Measurements from ENCODE around the gene MESD.
"Not testable (repeated sequence)": the region's sequence is repeated elsewhere in the genome, so short reads cannot be mapped to it uniquely, and the experiment has no call there.

Gene MESD

GRCh38 chr15:80965454-80965853 lies 24.2 kb downstream of the MESD start:
- not testable (repeated sequence) for DNase-seq (ENCODE audit: low spot score)

- DNase-seq (ENCODE audit: low spot score), result no peak
Observed at GRCh38 chr15:80958818-80959495, 30.7 kb downstream of the MESD start.

- no peak for DNase-seq (ENCODE audit: low spot score)
Observed at GRCh38 chr15:80957976-80958375, 31.6 kb downstream of the MESD start.

GRCh38 chr15:80957556-80957955 lies 32.1 kb downstream of the MESD start:
- DNase-seq (ENCODE audit: low spot score), result no peak

- peak; percentile 49 for DNase-seq (ENCODE audit: low spot score)
Observed at GRCh38 chr15:80955571-80956452, 33.8 kb downstream of the MESD start.

GRCh38 chr15:80953953-80954778 lies 35.5 kb downstream of the MESD start:
- DNase-seq (ENCODE audit: low spot score), result no peak

- no peak for DNase-seq (ENCODE audit: low spot score)
Observed at GRCh38 chr15:80953001-80953952, 36.3 kb downstream of the MESD start.

GRCh38 chr15:80951941-80952340 lies 37.7 kb downstream of the MESD start:
- DNase-seq (ENCODE audit: low spot score), result no peak

- no peak for DNase-seq (ENCODE audit: low spot score)
Observed at GRCh38 chr15:80950291-80951078, 39.1 kb downstream of the MESD start.

- no peak for DNase-seq (ENCODE audit: low spot score)
Observed at GRCh38 chr15:80949756-80950155, 39.9 kb downstream of the MESD start.

GRCh38 chr15:80948651-80949292 lies 40.8 kb downstream of the MESD start:
- DNase-seq (ENCODE audit: low spot score), result no peak

GRCh38 chr15:80946576-80946975 lies 43.0 kb downstream of the MESD start:
- no peak for DNase-seq (ENCODE audit: low spot score)

- DNase-seq (ENCODE audit: low spot score), result no peak
Observed at GRCh38 chr15:80945605-80946004, 44.0 kb downstream of the MESD start.

- no peak for DNase-seq (ENCODE audit: low spot score)
Observed at GRCh38 chr15:80944818-80945217, 44.8 kb downstream of the MESD start.

GRCh38 chr15:80942746-80943565 lies 46.7 kb downstream of the MESD start:
- DNase-seq (ENCODE audit: low spot score), result no peak

GRCh38 chr15:80942266-80942665 lies 47.4 kb downstream of the MESD start:
- DNase-seq (ENCODE audit: low spot score), result no peak

GRCh38 chr15:80940851-80941250 lies 48.8 kb downstream of the MESD start:
- no peak for DNase-seq (ENCODE audit: low spot score)

GRCh38 chr15:80940331-80940730 lies 49.3 kb downstream of the MESD start:
- DNase-seq (ENCODE audit: low spot score), result no peak

- no peak for DNase-seq (ENCODE audit: low spot score)
Observed at GRCh38 chr15:80939216-80939615, 50.4 kb downstream of the MESD start.
